A673 (cell line): ENCODE results near the gene BCAM.

Experiments
- EZH2 ChIP-seq: fragments of 200-600 bp; sonication (generic); IDR thresholded peaks from 2 replicates; pipeline ENCODE4 v1.6.1; 2017; ENCODE audit warnings: borderline replicate concordance, low read depth, mild to moderate bottlenecking, mixed read lengths, antibody characterized with exemption, low read length; ENCODE audit not compliant: poor library complexity, severe bottlenecking
- TF ChIP-seq, protein P1 (sequence below): fragments of 300-800, 200-600 bp; sonication (generic); conservative IDR thresholded peaks from 2 replicates; pipeline ENCODE4 v1.5.1; 2017; ENCODE audit warnings: low read depth, mild to moderate bottlenecking, antibody characterized with exemption, low read length, moderate library complexity, mixed read lengths

- TF ChIP-seq, protein P1, sequence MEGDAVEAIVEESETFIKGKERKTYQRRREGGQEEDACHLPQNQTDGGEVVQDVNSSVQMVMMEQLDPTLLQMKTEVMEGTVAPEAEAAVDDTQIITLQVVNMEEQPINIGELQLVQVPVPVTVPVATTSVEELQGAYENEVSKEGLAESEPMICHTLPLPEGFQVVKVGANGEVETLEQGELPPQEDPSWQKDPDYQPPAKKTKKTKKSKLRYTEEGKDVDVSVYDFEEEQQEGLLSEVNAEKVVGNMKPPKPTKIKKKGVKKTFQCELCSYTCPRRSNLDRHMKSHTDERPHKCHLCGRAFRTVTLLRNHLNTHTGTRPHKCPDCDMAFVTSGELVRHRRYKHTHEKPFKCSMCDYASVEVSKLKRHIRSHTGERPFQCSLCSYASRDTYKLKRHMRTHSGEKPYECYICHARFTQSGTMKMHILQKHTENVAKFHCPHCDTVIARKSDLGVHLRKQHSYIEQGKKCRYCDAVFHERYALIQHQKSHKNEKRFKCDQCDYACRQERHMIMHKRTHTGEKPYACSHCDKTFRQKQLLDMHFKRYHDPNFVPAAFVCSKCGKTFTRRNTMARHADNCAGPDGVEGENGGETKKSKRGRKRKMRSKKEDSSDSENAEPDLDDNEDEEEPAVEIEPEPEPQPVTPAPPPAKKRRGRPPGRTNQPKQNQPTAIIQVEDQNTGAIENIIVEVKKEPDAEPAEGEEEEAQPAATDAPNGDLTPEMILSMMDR: no peak
- no peak for TF ChIP-seq EZH2
These were observed 37.7 kb downstream of the BCAM start for GRCh38 chr19:44846455-44847143.
